Tibial nerve (tissue), 4 donors: ENCODE results near the gene GKN1. TPM values are rescaled to one million over a fixed set of nuclear protein-coding genes. Genes with fewer than 3 reads are reported as not detected.

ENCODE experiments used
- DNase-seq, 2 donors: peaks; one replicate each; pipeline ENCODE4 v3.0.0-alpha.2; 2019; ENCODE audit warnings: low spot score in 2 of 2
- H3K27ac ChIP-seq, 4 donors: fragments of 200-600 bp; sonication (generic) in 3 of 4; one replicate each; pipeline ENCODE4 v1.5.1; 2017 to 2019; ENCODE audit warnings: mild to moderate bottlenecking in 1 of 4
- H3K27me3 ChIP-seq, 2 donors: fragments of 200-600 bp; sonication (generic) in 1 of 2; one replicate each; pipeline versions ENCODE4 v1.5.1 to v1.6.0; 2017 to 2019
- H3K36me3 ChIP-seq, 3 donors: fragments of 200-600 bp; sonication (generic); one replicate each; pipeline ENCODE4 v1.5.1; 2018 to 2019
- H3K4me1 ChIP-seq, 4 donors: fragments of 200-600 bp; sonication (generic) in 3 of 4; one replicate each; pipeline ENCODE4 v1.5.1; 2017 to 2019
- H3K4me3 ChIP-seq, 4 donors: fragments of 200-600 bp; sonication (generic) in 3 of 4; one replicate each; pipeline ENCODE4 v1.5.1; 2017 to 2019; ENCODE audit warnings: mild to moderate bottlenecking in 1 of 4, moderate library complexity in 1 of 4
- H3K9me3 ChIP-seq, 4 donors: fragments of 200-600 bp; sonication (generic) in 3 of 4; one replicate each; pipeline ENCODE4 v1.5.1; 2017 to 2019
- CTCF ChIP-seq, 5 experiments: fragments of 200-600 bp in 3 of 5; fragments of 450-650 bp in 2 of 5; sonication (generic) in 3 of 5; IDR thresholded peaks; one replicate each; pipeline ENCODE4 v1.5.1; 2016 to 2019; ENCODE audit warnings: antibody characterized with exemption in 5 of 5, mild to moderate bottlenecking in 3 of 5, moderate library complexity in 2 of 5
- EP300 ChIP-seq, 2 donors: sonication (generic); formaldehyde crosslinking; IDR thresholded peaks; one replicate each; pipeline ENCODE4 v1.6.1; 2017; ENCODE audit warnings: antibody characterized with exemption in 2 of 2, mild to moderate bottlenecking in 1 of 2
- POLR2A ChIP-seq, 2 donors: fragments of 450-650 bp; IDR thresholded peaks; one replicate each; pipeline ENCODE4 v1.6.1; 2017; ENCODE audit warnings: antibody characterized with exemption in 2 of 2, mild to moderate bottlenecking in 2 of 2, moderate library complexity in 2 of 2
- WGBS, 2 donors: methylation state at CpG; one replicate each; pipeline ENCODE4 v1.1.5; 2018; 5-methylcytosine and 5-hydroxymethylcytosine counted together
- total RNA-seq, 4 donors: library from RNA; depleted of rRNA; stranded (reverse); fragments of >200 nt; gene quantifications; one replicate each; pipeline ENCODE4 v1.1.0, GENCODE V29; 2016

Gene GKN1
- total RNA-seq, 4 donors from 2014 or later: not detected

DNA sequence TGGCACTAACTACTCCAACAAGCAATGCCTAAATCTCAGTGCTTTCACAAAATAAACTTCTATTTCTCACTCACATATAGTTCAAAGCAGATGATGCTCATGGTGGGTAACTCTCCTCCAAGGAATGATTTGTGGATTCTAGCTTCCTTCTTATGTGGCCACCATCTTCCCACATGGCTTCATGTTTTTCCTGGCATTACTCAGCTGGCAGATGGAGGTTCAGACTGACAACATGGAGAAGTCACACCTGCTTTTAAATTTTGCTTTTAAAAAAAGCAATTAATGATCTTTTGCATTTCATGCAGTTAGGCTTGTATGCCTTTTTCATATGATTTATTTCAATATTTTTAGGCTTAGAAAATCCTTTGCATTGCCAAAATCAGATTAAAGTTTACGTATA is 15.4 kb upstream of the GKN1 start:
- TF ChIP-seq EP300 (IDR thresholded peaks at IDR 0.05): no peak
- no peak for TF ChIP-seq POLR2A (IDR thresholded peaks at IDR 0.05)
- TF ChIP-seq CTCF (IDR thresholded peaks at IDR 0.05): no peak
- Histone ChIP-seq H3K4me1 (no peaks in the 10 kb centered on the region), H3K9me3 (no peaks in the 10 kb centered on the region), H3K27ac (no peak overlapping the region), H3K27me3 (no peaks in the 10 kb centered on the region), H3K4me3 (no peak overlapping the region), H3K36me3 (no peaks in the 10 kb centered on the region)
- no peak for DNase-seq
- 95 to 97% methylated on average over 1 of the region's 1 CpG for WGBS, 2 donors

GRCh38 chr2:68961380-68961779 is 13.1 kb upstream of the GKN1 start:
- Histone ChIP-seq H3K36me3 (no peaks in the 10 kb centered on the region), H3K27me3 (no peaks in the 10 kb centered on the region), H3K9me3 (no peaks in the 10 kb centered on the region), H3K4me3 (no peak overlapping the region), H3K27ac (no peak overlapping the region), H3K4me1 (no peaks in the 10 kb centered on the region)
- DNase-seq: no peak
- TF ChIP-seq POLR2A (IDR thresholded peaks at IDR 0.05) (no peak), EP300 (IDR thresholded peaks at IDR 0.05) (no peak), CTCF (IDR thresholded peaks at IDR 0.05) (no peak)
- WGBS, 2 donors: 90 to 95% methylated on average over 4 of the region's 4 CpGs

GRCh38 chr2:68964282-68964681 is 10.2 kb upstream of the GKN1 start:
- TF ChIP-seq CTCF (IDR thresholded peaks at IDR 0.05) (no peak), EP300 (IDR thresholded peaks at IDR 0.05) (no peak), POLR2A (IDR thresholded peaks at IDR 0.05) (no peak)
- Histone ChIP-seq H3K4me1 (no peaks in the 10 kb centered on the region), H3K27ac (no peak overlapping the region), H3K9me3 (no peaks in the 10 kb centered on the region), H3K36me3 (no peaks in the 10 kb centered on the region), H3K27me3 (no peaks in the 10 kb centered on the region), H3K4me3 (no peak overlapping the region)
- no peak for DNase-seq

DNA sequence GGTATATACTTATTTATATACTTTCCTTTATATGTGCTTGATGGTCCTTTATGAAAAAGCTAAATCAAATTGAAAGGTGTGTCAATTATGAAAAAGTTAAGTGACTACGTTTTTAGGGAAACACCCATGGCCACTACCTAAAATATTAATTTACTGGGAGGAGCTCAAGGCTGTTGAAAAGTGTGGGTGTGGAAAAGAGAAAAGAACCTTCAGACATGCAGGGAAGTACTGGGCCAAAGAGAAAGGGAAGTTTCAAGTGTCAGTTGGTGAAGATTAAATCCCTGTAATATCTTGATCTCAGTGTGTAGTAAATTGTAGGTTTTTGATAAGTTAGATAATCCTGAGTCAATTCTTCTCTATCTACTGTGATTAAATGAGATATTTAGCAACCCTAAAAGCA is 6.2 kb upstream of the GKN1 start:
- Histone ChIP-seq H3K27me3 (no peaks in the 10 kb centered on the region), H3K36me3 (no peaks in the 10 kb centered on the region), H3K4me1 (no peaks in the 10 kb centered on the region), H3K4me3 (no peak overlapping the region), H3K9me3 (no peaks in the 10 kb centered on the region), H3K27ac (no peak overlapping the region)
- WGBS, 2 donors: 80 to 82% methylated on average over 1 of the region's 1 CpG
- TF ChIP-seq CTCF (IDR thresholded peaks at IDR 0.05): no peak
- no peak for TF ChIP-seq EP300 (IDR thresholded peaks at IDR 0.05)
- TF ChIP-seq POLR2A (IDR thresholded peaks at IDR 0.05): no peak
- no peak for DNase-seq

GRCh38 chr2:68969736-68970490 is 4.5 kb upstream of the GKN1 start:
- no peak for DNase-seq
- H3K27me3 ChIP-seq: no peaks in the 10 kb centered on the region
- H3K4me3 ChIP-seq: no peak overlapping the region
- no peaks in the 10 kb centered on the region for H3K4me1 ChIP-seq
- TF ChIP-seq POLR2A (IDR thresholded peaks at IDR 0.05) (no peak), CTCF (IDR thresholded peaks at IDR 0.05) (no peak), EP300 (IDR thresholded peaks at IDR 0.05) (no peak)
- no peaks in the 10 kb centered on the region for H3K36me3 ChIP-seq
- H3K27ac ChIP-seq: no peak overlapping the region
- H3K9me3 ChIP-seq: no peaks in the 10 kb centered on the region
- WGBS, 2 donors: 67 to 73% methylated on average over 8 of the region's 8 CpGs
